Ishikawa (cell line): ENCODE results near the gene ELMO1.

Experiments used
- CEBPB ChIP-seq: IDR thresholded peaks from 2 replicates; pipeline ENCODE4 v1.6.1; 2012
- CREB1 ChIP-seq: IDR thresholded peaks from 2 replicates; pipeline ENCODE4 v1.6.1; 2012; ENCODE audit warnings: low read depth
- EGR1 ChIP-seq: IDR thresholded peaks from 2 replicates; pipeline ENCODE4 v1.6.1; 2012
- EP300 ChIP-seq: IDR thresholded peaks from 2 replicates; pipeline ENCODE4 v1.6.1; 2012; ENCODE audit warnings: borderline replicate concordance
- FOXM1 ChIP-seq: IDR thresholded peaks from 2 replicates; pipeline ENCODE4 v1.6.1; 2012; ENCODE audit warnings: low read depth, borderline replicate concordance
- NFIC ChIP-seq: IDR thresholded peaks from 2 replicates; pipeline ENCODE4 v1.6.1; 2012
- RAD21 ChIP-seq: IDR thresholded peaks from 2 replicates; pipeline ENCODE4 v1.6.1; 2012; ENCODE audit warnings: low read depth
- TAF1 ChIP-seq: IDR thresholded peaks from 2 replicates; pipeline ENCODE4 v1.6.1; 2012; ENCODE audit warnings: low read depth, mild to moderate bottlenecking
- TCF12 ChIP-seq: IDR thresholded peaks from 2 replicates; pipeline ENCODE4 v1.6.1; 2012; ENCODE audit warnings: low read depth
- TEAD4 ChIP-seq: IDR thresholded peaks from 2 replicates; pipeline ENCODE4 v1.6.1; 2012
- USF1 ChIP-seq: IDR thresholded peaks from 2 replicates; pipeline ENCODE4 v1.6.1; 2012
- YY1 ChIP-seq: IDR thresholded peaks from 2 replicates; pipeline ENCODE4 v1.6.1; 2012; ENCODE audit warnings: low read depth
- ZBTB7A ChIP-seq: IDR thresholded peaks from 2 replicates; pipeline ENCODE4 v1.6.1; 2012; ENCODE audit warnings: low read depth
- TF ChIP-seq, protein P1 (sequence below): IDR thresholded peaks from 2 replicates; pipeline ENCODE4 v1.6.1; 2012; ENCODE audit warnings: low read depth, mild to moderate bottlenecking
- TF ChIP-seq, protein P2 (sequence below): IDR thresholded peaks from 2 replicates; pipeline ENCODE4 v1.6.1; 2012

ELMO1 gene

DNA sequence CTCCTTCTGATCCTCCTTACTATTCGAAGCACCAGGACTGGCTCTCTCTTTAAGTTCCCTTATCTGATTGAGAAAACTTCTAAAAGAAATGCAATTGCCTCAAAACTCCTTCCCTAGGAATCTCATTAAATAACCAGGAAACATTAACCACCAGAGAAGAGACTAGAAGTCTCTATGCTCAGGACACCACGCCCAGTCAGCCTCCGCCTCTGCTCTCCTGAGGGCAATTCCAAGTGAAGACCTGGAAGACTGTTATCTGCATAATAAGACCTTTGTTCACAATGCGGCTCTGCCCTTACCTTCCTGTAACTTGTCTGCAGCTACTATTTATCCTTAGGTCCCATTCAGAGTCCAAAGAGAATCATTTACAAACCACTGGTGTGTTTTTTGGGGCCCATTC, 78.8 kb downstream of the ELMO1 start:
- TF ChIP-seq TAF1 (no peak), TCF12 (no peak), CREB1 (no peak), YY1 (no peak), EP300 (no peak), TEAD4 (no peak)
- TF ChIP-seq, protein P1, sequence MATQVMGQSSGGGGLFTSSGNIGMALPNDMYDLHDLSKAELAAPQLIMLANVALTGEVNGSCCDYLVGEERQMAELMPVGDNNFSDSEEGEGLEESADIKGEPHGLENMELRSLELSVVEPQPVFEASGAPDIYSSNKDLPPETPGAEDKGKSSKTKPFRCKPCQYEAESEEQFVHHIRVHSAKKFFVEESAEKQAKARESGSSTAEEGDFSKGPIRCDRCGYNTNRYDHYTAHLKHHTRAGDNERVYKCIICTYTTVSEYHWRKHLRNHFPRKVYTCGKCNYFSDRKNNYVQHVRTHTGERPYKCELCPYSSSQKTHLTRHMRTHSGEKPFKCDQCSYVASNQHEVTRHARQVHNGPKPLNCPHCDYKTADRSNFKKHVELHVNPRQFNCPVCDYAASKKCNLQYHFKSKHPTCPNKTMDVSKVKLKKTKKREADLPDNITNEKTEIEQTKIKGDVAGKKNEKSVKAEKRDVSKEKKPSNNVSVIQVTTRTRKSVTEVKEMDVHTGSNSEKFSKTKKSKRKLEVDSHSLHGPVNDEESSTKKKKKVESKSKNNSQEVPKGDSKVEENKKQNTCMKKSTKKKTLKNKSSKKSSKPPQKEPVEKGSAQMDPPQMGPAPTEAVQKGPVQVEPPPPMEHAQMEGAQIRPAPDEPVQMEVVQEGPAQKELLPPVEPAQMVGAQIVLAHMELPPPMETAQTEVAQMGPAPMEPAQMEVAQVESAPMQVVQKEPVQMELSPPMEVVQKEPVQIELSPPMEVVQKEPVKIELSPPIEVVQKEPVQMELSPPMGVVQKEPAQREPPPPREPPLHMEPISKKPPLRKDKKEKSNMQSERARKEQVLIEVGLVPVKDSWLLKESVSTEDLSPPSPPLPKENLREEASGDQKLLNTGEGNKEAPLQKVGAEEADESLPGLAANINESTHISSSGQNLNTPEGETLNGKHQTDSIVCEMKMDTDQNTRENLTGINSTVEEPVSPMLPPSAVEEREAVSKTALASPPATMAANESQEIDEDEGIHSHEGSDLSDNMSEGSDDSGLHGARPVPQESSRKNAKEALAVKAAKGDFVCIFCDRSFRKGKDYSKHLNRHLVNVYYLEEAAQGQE, result no peak

DNA sequence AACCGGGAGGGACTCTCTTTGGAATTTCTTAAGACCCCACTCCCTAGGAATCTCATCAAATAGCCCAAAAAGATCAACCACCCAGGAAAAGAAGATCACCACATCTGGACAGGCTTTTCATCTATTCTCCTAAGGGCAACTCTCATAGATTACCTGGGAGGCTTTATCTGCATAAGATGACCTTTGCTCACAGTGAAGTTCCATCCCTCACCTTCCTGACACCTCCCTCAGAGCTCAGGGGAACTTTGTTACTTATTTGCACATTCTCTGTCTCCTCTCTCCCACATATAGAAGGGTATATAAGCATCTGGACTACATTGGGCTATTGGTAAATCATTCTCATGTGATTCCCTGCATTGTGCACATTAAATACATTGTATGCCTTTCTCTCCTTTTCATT, 80.1 kb downstream of the ELMO1 start:
- TF ChIP-seq EGR1, result no peak
- TF ChIP-seq YY1, result no peak
- no peak for TF ChIP-seq USF1
- TF ChIP-seq, protein P1, result no peak
- TF ChIP-seq TEAD4, result no peak
- no peak for TF ChIP-seq FOXM1
- TF ChIP-seq CEBPB, result no peak
- no peak for TF ChIP-seq NFIC
- TF ChIP-seq EP300, result no peak
- TF ChIP-seq TAF1, result no peak
- no peak for TF ChIP-seq TCF12
- TF ChIP-seq CREB1, result no peak
- TF ChIP-seq RAD21, result no peak
- TF ChIP-seq, protein P2, sequence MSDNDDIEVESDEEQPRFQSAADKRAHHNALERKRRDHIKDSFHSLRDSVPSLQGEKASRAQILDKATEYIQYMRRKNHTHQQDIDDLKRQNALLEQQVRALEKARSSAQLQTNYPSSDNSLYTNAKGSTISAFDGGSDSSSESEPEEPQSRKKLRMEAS, result no peak
- no peak for TF ChIP-seq ZBTB7A

- no peak for TF ChIP-seq ZBTB7A
- TF ChIP-seq TAF1, result no peak
- no peak for TF ChIP-seq RAD21
These were observed 81.7 kb downstream of the ELMO1 start for GRCh38 chr7:37367010-37367409.

DNA sequence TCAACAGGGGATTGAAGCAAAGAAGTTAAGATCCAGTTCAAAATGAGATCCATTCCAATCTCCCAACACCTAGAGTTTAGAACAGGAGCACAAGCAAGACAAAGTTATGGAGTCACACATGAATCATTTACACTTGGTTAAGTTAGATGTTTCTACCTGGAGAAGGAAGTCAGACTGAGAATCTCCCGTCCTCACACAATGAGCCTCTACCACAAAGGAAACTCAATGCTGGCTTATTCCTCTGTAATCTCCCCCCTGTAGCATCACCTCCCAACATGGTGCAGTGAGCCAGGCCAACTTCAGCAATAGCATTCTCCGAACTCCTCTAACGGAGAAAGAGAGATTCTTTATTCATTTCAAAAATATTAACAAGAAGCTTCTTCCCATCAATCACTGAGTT, 82.2 kb downstream of the ELMO1 start:
- TF ChIP-seq EP300, result no peak
- TF ChIP-seq EGR1, result no peak
- TF ChIP-seq, protein P1, result no peak
- no peak for TF ChIP-seq CREB1
- TF ChIP-seq TCF12, result no peak
- TF ChIP-seq NFIC, result no peak
- TF ChIP-seq FOXM1, result no peak

DNA sequence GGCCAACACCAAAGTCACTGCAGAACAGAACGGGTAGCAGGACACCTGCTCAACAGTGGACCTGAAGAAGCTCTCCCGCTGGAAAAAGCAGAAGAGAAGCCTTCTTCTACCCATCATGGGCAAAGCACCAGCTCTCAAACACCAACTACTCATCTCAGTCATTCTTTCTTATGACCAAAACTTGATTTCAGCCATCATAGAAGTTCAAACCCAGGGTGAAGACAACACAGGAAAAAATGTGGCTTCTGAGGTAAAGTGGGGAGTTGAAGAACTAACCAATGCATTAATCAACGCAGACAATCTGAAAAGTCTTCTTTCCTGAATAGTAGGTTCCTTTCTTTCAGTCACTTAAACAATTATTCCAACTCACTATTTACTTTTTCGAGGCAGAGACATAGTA, 83.3 kb downstream of the ELMO1 start:
- TF ChIP-seq CEBPB (no peak), CREB1 (no peak), EGR1 (no peak), TCF12 (no peak), ZBTB7A (no peak), NFIC (no peak), TEAD4 (no peak), EP300 (no peak), USF1 (no peak), FOXM1 (no peak)
- TF ChIP-seq, protein P1, result no peak
- TF ChIP-seq, protein P2, result no peak
